Esophagus squamous epithelium (tissue), 4 donors: ENCODE results near the gene KRT3.

ENCODE experiments used
- POLR2A ChIP-seq, 4 donors: fragments of 450-650 bp; IDR thresholded peaks; one replicate each; pipeline ENCODE4 v1.6.1; 2017; ENCODE audit warnings: antibody characterized with exemption in 4 of 4, mild to moderate bottlenecking in 4 of 4, moderate library complexity in 3 of 4
- TF ChIP-seq, protein P1 (sequence below), 6 experiments: fragments of 450-650 bp in 4 of 6; fragments of 200-600 bp in 2 of 6; sonication (generic) in 2 of 6; IDR thresholded peaks; one replicate each; pipeline ENCODE4 v1.5.1; 2016 to 2019; ENCODE audit warnings: antibody characterized with exemption in 6 of 6, mild to moderate bottlenecking in 4 of 6, moderate library complexity in 4 of 6

- TF ChIP-seq, protein P1, sequence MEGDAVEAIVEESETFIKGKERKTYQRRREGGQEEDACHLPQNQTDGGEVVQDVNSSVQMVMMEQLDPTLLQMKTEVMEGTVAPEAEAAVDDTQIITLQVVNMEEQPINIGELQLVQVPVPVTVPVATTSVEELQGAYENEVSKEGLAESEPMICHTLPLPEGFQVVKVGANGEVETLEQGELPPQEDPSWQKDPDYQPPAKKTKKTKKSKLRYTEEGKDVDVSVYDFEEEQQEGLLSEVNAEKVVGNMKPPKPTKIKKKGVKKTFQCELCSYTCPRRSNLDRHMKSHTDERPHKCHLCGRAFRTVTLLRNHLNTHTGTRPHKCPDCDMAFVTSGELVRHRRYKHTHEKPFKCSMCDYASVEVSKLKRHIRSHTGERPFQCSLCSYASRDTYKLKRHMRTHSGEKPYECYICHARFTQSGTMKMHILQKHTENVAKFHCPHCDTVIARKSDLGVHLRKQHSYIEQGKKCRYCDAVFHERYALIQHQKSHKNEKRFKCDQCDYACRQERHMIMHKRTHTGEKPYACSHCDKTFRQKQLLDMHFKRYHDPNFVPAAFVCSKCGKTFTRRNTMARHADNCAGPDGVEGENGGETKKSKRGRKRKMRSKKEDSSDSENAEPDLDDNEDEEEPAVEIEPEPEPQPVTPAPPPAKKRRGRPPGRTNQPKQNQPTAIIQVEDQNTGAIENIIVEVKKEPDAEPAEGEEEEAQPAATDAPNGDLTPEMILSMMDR (IDR thresholded peaks at IDR 0.05), result no peak
- no peak for TF ChIP-seq POLR2A (IDR thresholded peaks at IDR 0.05)
Observed at GRCh38 chr12:52771088-52771487, 24.8 kb downstream of the KRT3 start.
